Fibroblast of lung (primary cell): ENCODE measurements around the gene CERS6. TPM values are rescaled to one million over a fixed set of nuclear protein-coding genes. Genes with fewer than 3 reads are reported as not detected.

Source experiments
- DNase-seq, 2 donors: peaks; one replicate each; pipeline versions ENCODE4 v3.0.0 to v3.0.0-alpha.2; 2010; ENCODE audit warnings: low read depth in 2 of 2
- H2AFZ ChIP-seq: 2 replicates; pipeline ENCODE4 v1.5.1; 2012; ENCODE audit warnings: low read length, control low read depth, inconsistent platforms
- H3K27ac ChIP-seq: 2 replicates; pipeline ENCODE4 v1.5.1; 2011; ENCODE audit warnings: low read length, control low read depth; ENCODE audit not compliant: insufficient read depth
- H3K27me3 ChIP-seq: 2 replicates; pipeline ENCODE4 v1.5.1; 2011; ENCODE audit warnings: mild to moderate bottlenecking, low read length; ENCODE audit not compliant: control insufficient read depth, insufficient read depth
- H3K36me3 ChIP-seq: 2 replicates; pipeline ENCODE4 v1.5.1; 2011; ENCODE audit warnings: low read length; ENCODE audit not compliant: control insufficient read depth, insufficient read depth
- H3K4me1 ChIP-seq: 2 replicates; pipeline ENCODE4 v1.5.1; 2011; ENCODE audit warnings: low read length; ENCODE audit not compliant: control insufficient read depth, insufficient read depth; ENCODE audit errors: extremely low read depth
- H3K4me2 ChIP-seq: 2 replicates; pipeline ENCODE4 v1.5.1; 2011; ENCODE audit warnings: low read length, control low read depth; ENCODE audit not compliant: insufficient read depth; ENCODE audit errors: extremely low read depth
- H3K4me3 ChIP-seq, 4 experiments: fragments of 200-600 bp in 1 of 4; sonication (generic) in 1 of 4; replicated peaks in 1 of 4; 2 replicates each; pipeline ENCODE4 v1.5.1; 2011 to 2016; ENCODE audit warnings: low read length in 4 of 4, low read depth in 3 of 4, mild to moderate bottlenecking in 3 of 4, control low read depth in 2 of 4, inconsistent platforms in 1 of 4, mixed read lengths in 1 of 4; ENCODE audit not compliant: insufficient read depth in 1 of 4; ENCODE audit errors: control extremely low read depth in 1 of 4
- H3K79me2 ChIP-seq: 2 replicates; pipeline ENCODE4 v1.5.1; 2012; ENCODE audit warnings: mild to moderate bottlenecking, low read length, inconsistent platforms; ENCODE audit not compliant: control insufficient read depth, insufficient read depth
- H3K9ac ChIP-seq: 2 replicates; pipeline ENCODE4 v1.5.1; 2011; ENCODE audit warnings: mild to moderate bottlenecking, low read length, control low read depth; ENCODE audit not compliant: insufficient read depth
- H3K9me3 ChIP-seq: 2 replicates; pipeline ENCODE4 v1.5.1; 2012; ENCODE audit warnings: low read depth, low read length; ENCODE audit not compliant: control insufficient read depth, insufficient read depth
- H4K20me1 ChIP-seq: 2 replicates; pipeline ENCODE4 v1.5.1; 2011; ENCODE audit warnings: low read length; ENCODE audit not compliant: control insufficient read depth, insufficient read depth; ENCODE audit errors: extremely low read depth
- EZH2 ChIP-seq: IDR thresholded peaks from 2 replicates; pipeline ENCODE4 v1.5.1; 2012; ENCODE audit warnings: low read length, control low read depth, mild to moderate bottlenecking; ENCODE audit errors: missing control alignments
- polyA plus RNA-seq, 2 donors: library from polyadenylated mRNA; depleted of rRNA in 1 of 2; stranded (reverse) in 1 of 2; unstranded in 1 of 2; fragments of >200 nt; gene quantifications; 2 replicates each; pipeline ENCODE4 v1.2.1, GENCODE V29; 2011 to 2012; ENCODE audit warnings: missing spikeins in 1 of 2
- total RNA-seq: library from RNA; depleted of rRNA; stranded (reverse); fragments of >200 nt; gene quantifications from 2 replicates; pipeline ENCODE4 v1.2.1, GENCODE V29; 2014
- TF ChIP-seq, protein P1 (sequence below), 2 donors: IDR thresholded peaks in 1 of 2; conservative IDR thresholded peaks in 1 of 2; 1 replicate in 1 of 2; 2 replicates in 1 of 2; pipeline ENCODE4 v1.5.1; 2011 to 2012; ENCODE audit warnings: low read length in 2 of 2, control low read depth in 1 of 2, inconsistent platforms in 1 of 2, low read depth in 1 of 2, mild to moderate bottlenecking in 1 of 2

Gene CERS6
- total and polyA plus RNA-seq, 2 donors (not counting 1 experiment from before 2014, with no cell fraction given), result 7.2 to 16.5 TPM

DNA sequence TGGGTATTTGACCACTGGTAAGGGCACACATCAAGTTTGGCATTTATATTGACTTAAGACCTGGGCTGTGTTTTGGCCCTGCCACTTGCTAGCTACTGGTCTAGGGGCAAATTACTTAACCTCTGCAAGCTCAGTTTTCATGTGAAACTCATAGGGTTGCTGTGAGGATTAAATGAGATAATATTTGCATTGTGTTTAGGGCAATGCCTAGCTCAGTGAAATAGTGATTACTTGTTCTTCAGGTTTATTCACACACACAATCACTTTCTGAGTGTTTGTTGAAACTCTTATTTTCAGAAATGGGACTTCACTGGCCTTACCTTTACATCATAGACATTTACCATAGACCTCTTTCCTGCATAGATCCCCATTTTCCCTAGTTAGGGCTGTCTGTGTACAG, 12.3 kb downstream of the CERS6 start:
- no peak overlapping the region for H3K9ac ChIP-seq
- no peak overlapping the region for H2AFZ ChIP-seq
- H3K27me3 ChIP-seq, result no peaks in the 10 kb centered on the region
- no peaks in the 10 kb centered on the region for H3K79me2 ChIP-seq
- no peak overlapping the region for H3K27ac ChIP-seq
- TF ChIP-seq, protein P1, sequence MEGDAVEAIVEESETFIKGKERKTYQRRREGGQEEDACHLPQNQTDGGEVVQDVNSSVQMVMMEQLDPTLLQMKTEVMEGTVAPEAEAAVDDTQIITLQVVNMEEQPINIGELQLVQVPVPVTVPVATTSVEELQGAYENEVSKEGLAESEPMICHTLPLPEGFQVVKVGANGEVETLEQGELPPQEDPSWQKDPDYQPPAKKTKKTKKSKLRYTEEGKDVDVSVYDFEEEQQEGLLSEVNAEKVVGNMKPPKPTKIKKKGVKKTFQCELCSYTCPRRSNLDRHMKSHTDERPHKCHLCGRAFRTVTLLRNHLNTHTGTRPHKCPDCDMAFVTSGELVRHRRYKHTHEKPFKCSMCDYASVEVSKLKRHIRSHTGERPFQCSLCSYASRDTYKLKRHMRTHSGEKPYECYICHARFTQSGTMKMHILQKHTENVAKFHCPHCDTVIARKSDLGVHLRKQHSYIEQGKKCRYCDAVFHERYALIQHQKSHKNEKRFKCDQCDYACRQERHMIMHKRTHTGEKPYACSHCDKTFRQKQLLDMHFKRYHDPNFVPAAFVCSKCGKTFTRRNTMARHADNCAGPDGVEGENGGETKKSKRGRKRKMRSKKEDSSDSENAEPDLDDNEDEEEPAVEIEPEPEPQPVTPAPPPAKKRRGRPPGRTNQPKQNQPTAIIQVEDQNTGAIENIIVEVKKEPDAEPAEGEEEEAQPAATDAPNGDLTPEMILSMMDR (conservative IDR thresholded peaks at IDR 0.05 in 1 of 2, IDR thresholded peaks at IDR 0.05 in 1 of 2; ENCODE audit: low read depth in 1 of 2, low read length in 2 of 2), result no peak
- TF ChIP-seq EZH2, result no peak
- peaks cover 2% of the 10 kb centered on the region for H3K4me1 ChIP-seq
- H3K9me3 ChIP-seq, result no peaks in the 10 kb centered on the region
- H3K4me3 ChIP-seq, result no peak overlapping the region
- DNase-seq, result no peak
- no peaks in the 10 kb centered on the region for H4K20me1 ChIP-seq
- no peak overlapping the region for H3K4me2 ChIP-seq
- H3K36me3 ChIP-seq, result no peaks in the 10 kb centered on the region

DNA sequence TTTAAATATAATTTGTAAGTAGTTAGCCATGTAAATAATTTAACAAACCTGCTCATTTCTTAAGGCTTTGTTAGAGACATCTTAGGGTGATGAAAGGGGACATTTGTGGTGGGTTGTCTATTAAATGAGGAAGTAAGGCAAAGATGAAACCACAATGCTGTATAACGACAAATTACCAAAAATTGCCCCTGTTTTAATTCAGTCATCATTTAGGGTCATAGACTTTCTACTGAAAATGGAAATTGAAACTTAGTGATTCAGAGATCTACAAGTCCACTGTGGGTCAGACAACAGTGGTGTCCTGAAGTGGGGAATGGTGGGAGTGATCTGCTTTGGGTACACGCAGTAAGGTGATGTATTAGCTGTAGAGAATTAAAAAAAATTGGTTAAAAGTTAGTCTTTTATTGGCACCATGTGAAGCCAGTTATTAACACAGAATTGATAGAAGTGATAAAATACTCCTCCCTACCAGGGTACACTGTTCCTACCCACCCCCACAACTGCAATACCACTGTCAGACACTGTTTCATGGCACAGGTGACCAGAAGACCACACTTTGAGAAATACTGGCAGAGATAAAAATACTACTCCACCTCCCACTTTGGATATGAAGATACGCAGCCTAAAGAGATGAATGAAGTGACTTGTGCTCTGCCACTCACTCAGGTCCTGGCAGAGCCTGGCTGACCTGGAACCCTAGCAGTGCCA, 13.4 kb downstream of the CERS6 start:
- DNase-seq, result no peak
- Histone ChIP-seq H2AFZ (no peak overlapping the region), H3K9me3 (no peaks in the 10 kb centered on the region), H3K27ac (no peak overlapping the region), H3K36me3 (no peaks in the 10 kb centered on the region), H3K4me3 (no peak overlapping the region), H3K27me3 (no peaks in the 10 kb centered on the region), H3K4me1 (peaks cover 2% of the 10 kb centered on the region), H4K20me1 (no peaks in the 10 kb centered on the region), H3K79me2 (no peaks in the 10 kb centered on the region), H3K4me2 (no peak overlapping the region), H3K9ac (no peak overlapping the region)
- TF ChIP-seq, protein P1 (conservative IDR thresholded peaks at IDR 0.05 in 1 of 2, IDR thresholded peaks at IDR 0.05 in 1 of 2; ENCODE audit: low read depth in 1 of 2, low read length in 2 of 2), result no peak
- TF ChIP-seq EZH2, result no peak

DNA sequence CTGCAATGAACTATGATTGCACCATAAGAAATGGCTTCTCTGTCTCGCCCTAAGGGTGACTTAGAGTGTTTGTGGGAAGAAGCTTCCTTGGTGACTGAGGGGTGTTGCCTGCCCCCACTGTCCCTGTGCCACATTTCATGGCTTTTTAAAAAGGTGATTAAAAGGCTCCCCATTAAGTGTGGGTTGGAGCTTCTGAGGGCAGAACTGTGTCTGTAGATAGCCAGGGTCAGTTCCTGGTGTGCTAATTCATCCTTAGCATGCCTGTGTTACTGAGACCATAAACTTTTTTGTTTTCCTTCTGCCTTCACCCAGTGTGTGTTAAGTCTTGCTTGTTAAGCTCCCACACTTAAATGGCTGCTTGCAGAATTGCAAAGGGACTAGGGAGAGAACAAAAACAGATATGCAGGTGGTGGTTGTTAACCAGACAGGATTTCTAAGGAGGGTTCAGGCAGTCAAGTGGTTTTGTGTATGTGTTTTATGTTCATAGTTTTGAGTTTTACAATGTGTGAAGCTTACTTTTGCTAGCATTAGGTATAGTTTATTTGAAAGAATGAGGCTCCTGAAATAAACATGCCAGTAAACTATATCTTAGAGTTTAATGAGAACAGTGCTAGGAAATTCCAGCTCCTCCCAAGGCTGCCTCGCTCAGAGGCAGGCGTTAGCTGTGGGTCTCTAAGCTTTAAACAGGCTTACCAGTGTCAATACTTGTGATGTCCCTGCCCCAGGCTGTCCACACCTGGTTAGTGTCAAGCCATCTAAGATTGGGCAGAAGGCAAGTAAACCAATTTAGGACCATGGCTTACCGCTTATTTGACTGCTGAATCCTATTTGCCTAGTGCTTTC, 14.5 kb downstream of the CERS6 start:
- Histone ChIP-seq H3K9ac (no peak overlapping the region), H3K27ac (no peak overlapping the region), H2AFZ (no peak overlapping the region), H3K9me3 (no peaks in the 10 kb centered on the region), H3K79me2 (no peaks in the 10 kb centered on the region), H3K4me2 (no peak overlapping the region), H3K4me3 (no peak overlapping the region), H3K27me3 (no peaks in the 10 kb centered on the region), H3K4me1 (peaks cover 2% of the 10 kb centered on the region), H4K20me1 (no peaks in the 10 kb centered on the region), H3K36me3 (no peaks in the 10 kb centered on the region)
- DNase-seq, result no peak
- TF ChIP-seq, protein P1 (conservative IDR thresholded peaks at IDR 0.05 in 1 of 2, IDR thresholded peaks at IDR 0.05 in 1 of 2; ENCODE audit: low read depth in 1 of 2, low read length in 2 of 2), result no peak
- no peak for TF ChIP-seq EZH2
